MM.1S (cell line): ENCODE results near the gene SLC38A1.

ENCODE experiments used
- DNase-seq: peaks from one replicate; pipeline ENCODE4 v3.0.0-alpha.2; 2015
- H2AFZ ChIP-seq: fragments of 300-600 bp; sonication (generic); 2 replicates; pipeline ENCODE4 v1.6.0; 2016; ENCODE audit warnings: antibody characterized with exemption, low read length
- H3F3A ChIP-seq: fragments of 300-600 bp; sonication (generic); 2 replicates; pipeline ENCODE4 v1.6.1; 2016; ENCODE audit warnings: mild to moderate bottlenecking, antibody characterized with exemption, low read length, moderate library complexity, mixed read lengths; ENCODE audit not compliant: insufficient read depth
- H3K27ac ChIP-seq: fragments of 300-600 bp; sonication (generic); 2 replicates; pipeline ENCODE4 v1.5.1; 2016; ENCODE audit warnings: mild to moderate bottlenecking, low read length
- H3K27me3 ChIP-seq: fragments of 300-600 bp; sonication (generic); replicated peaks from 2 replicates; pipeline ENCODE4 v1.6.0; 2016; ENCODE audit warnings: low read length; ENCODE audit not compliant: insufficient read depth
- H3K36me3 ChIP-seq: fragments of 300-600 bp; sonication (generic); replicated peaks from 2 replicates; pipeline ENCODE4 v1.6.1; 2016; ENCODE audit warnings: mild to moderate bottlenecking, low read length, mixed read lengths; ENCODE audit not compliant: insufficient read depth
- H3K4me1 ChIP-seq: fragments of 300-600 bp; sonication (generic); 2 replicates; pipeline ENCODE4 v1.6.1; 2016; ENCODE audit warnings: low read length, mixed read lengths
- H3K4me2 ChIP-seq: fragments of 300-600 bp; sonication (generic); 2 replicates; pipeline ENCODE4 v1.6.0; 2016; ENCODE audit warnings: low read depth, low read length
- H3K4me3 ChIP-seq: fragments of 300-600 bp; sonication (generic); 2 replicates; pipeline ENCODE4 v1.5.1; 2016; ENCODE audit warnings: low read length, mixed read lengths
- H3K79me2 ChIP-seq: fragments of 300-600 bp; sonication (generic); 2 replicates; pipeline ENCODE4 v1.6.1; 2016; ENCODE audit warnings: mixed run types, low read length, mixed read lengths
- H3K9ac ChIP-seq: fragments of 300-600 bp; sonication (generic); 2 replicates; pipeline ENCODE4 v1.6.1; 2016; ENCODE audit warnings: low read length, mixed read lengths
- H3K9me2 ChIP-seq: fragments of 300-600 bp; sonication (generic); replicated peaks from 2 replicates; pipeline ENCODE4 v1.6.1; 2016; ENCODE audit warnings: mild to moderate bottlenecking, low read length, mixed read lengths; ENCODE audit not compliant: insufficient read depth
- H3K9me3 ChIP-seq: fragments of 300-600 bp; sonication (generic); replicated peaks from 2 replicates; pipeline ENCODE4 v1.6.1; 2016; ENCODE audit warnings: mild to moderate bottlenecking, low read length, mixed read lengths; ENCODE audit not compliant: insufficient read depth
- H4K20me1 ChIP-seq: fragments of 300-600 bp; sonication (generic); 2 replicates; pipeline ENCODE4 v1.6.1; 2016; ENCODE audit warnings: mild to moderate bottlenecking, low read length, moderate library complexity, mixed read lengths; ENCODE audit not compliant: insufficient read depth
- EZH2 ChIP-seq: fragments of 300-600 bp; sonication (generic); optimal IDR thresholded peaks from 2 replicates; pipeline ENCODE3; 2017; ENCODE audit warnings: low read depth, mild to moderate bottlenecking, antibody characterized with exemption, low read length, mixed read lengths
- EZH2phosphoT487 ChIP-seq: fragments of 300-600 bp; sonication (generic); IDR thresholded peaks from 2 replicates; pipeline ENCODE4 v1.6.1; 2018; ENCODE audit warnings: antibody characterized with exemption, low read length
- TF ChIP-seq, protein P1 (sequence below): fragments of 300-600 bp; sonication (generic); IDR thresholded peaks from 2 replicates; pipeline ENCODE4 v1.5.1; 2016; ENCODE audit warnings: antibody characterized with exemption, low read length, mixed read lengths

SLC38A1 gene

DNA sequence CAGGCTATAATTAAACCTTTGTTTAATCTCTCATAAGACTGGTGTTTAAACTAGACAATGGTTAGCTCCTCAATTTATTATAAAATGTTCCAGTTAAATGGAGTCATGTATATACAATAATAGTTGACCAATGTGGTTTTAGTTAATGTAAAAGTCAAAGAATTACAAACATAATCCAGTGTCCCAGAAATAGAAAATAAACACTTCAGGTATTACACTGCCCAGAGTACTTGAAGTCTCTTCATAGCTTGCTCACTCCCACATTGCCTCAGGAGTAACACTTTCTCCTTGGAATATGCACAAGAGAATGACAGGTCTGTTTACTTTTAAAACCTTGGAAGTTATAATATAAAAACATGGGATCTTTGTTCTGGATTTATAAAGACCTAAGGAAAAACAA, 60.5 kb downstream of the SLC38A1 start:
- H4K20me1 ChIP-seq = no peaks in the 10 kb centered on the region
- H3F3A ChIP-seq = no peaks in the 10 kb centered on the region
- no peak for DNase-seq
- H3K36me3 ChIP-seq = peaks cover 12% of the 10 kb centered on the region
- H3K9me3 ChIP-seq = no peaks in the 10 kb centered on the region
- peaks cover 9% of the 10 kb centered on the region for H3K4me1 ChIP-seq
- no peak overlapping the region for H3K4me2 ChIP-seq
- H3K27ac ChIP-seq = no peak overlapping the region
- TF ChIP-seq EZH2 (no peak), EZH2phosphoT487 (no peak)
- TF ChIP-seq, protein P1, sequence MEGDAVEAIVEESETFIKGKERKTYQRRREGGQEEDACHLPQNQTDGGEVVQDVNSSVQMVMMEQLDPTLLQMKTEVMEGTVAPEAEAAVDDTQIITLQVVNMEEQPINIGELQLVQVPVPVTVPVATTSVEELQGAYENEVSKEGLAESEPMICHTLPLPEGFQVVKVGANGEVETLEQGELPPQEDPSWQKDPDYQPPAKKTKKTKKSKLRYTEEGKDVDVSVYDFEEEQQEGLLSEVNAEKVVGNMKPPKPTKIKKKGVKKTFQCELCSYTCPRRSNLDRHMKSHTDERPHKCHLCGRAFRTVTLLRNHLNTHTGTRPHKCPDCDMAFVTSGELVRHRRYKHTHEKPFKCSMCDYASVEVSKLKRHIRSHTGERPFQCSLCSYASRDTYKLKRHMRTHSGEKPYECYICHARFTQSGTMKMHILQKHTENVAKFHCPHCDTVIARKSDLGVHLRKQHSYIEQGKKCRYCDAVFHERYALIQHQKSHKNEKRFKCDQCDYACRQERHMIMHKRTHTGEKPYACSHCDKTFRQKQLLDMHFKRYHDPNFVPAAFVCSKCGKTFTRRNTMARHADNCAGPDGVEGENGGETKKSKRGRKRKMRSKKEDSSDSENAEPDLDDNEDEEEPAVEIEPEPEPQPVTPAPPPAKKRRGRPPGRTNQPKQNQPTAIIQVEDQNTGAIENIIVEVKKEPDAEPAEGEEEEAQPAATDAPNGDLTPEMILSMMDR = no peak
- H3K4me3 ChIP-seq = no peak overlapping the region
- H3K27me3 ChIP-seq = no peaks in the 10 kb centered on the region
- no peaks in the 10 kb centered on the region for H3K9me2 ChIP-seq
- H2AFZ ChIP-seq = no peak overlapping the region
- H3K79me2 ChIP-seq = peaks cover 50% of the 10 kb centered on the region
- H3K9ac ChIP-seq = no peak overlapping the region

DNA sequence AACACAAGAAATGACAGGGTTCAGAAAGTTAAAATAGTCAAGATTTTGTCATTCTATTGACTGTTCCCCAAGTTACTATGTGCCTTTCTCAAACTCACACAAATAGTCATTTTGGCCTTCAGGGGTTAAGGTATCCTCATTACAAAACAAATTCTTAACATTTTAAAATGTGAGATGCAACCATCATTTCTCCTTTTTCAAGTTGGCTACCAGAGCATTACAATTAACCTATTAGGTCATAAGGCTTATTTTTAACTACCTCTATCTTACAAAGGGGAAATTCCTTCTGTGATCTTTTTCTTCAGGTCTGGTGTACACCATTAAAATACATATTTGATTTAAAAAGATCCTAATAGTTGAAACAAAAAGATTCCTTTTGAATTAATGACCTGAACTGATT, 61.2 kb downstream of the SLC38A1 start:
- Histone ChIP-seq H3K36me3 (peaks cover 18% of the 10 kb centered on the region), H3K4me2 (no peak overlapping the region), H3K27ac (no peak overlapping the region), H4K20me1 (no peaks in the 10 kb centered on the region), H3K4me1 (peaks cover 5% of the 10 kb centered on the region), H3K9me3 (no peaks in the 10 kb centered on the region), H3K9me2 (no peaks in the 10 kb centered on the region), H3K79me2 (peaks cover 45% of the 10 kb centered on the region), H2AFZ (no peak overlapping the region), H3K9ac (no peak overlapping the region), H3F3A (no peaks in the 10 kb centered on the region), H3K27me3 (no peaks in the 10 kb centered on the region), H3K4me3 (no peak overlapping the region)
- TF ChIP-seq, protein P1 = no peak
- TF ChIP-seq EZH2phosphoT487 = no peak
- TF ChIP-seq EZH2 = no peak
- no peak for DNase-seq

DNA sequence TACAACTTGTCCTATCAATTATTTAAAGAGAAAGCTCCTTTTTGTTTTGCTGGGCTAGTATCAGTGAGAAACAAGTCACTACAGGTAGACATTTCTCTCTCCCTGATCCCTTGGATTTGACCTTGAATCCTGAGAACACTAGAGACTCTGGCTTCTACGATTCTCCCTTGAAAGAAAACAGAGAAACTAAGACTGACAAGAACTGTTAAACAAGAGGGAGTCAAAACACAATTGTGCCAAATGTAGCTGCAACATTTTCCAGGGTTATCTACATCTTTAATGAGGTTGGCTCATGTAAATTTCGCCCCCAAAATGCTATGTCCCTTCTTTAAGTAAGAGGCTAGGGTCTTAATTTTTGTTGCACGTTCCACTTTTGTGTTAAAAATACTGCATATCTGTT, 62.4 kb downstream of the SLC38A1 start:
- Histone ChIP-seq H3K4me2 (no peak overlapping the region), H3K9ac (no peak overlapping the region), H3K27ac (no peak overlapping the region), H4K20me1 (no peaks in the 10 kb centered on the region), H3K27me3 (no peaks in the 10 kb centered on the region), H3F3A (no peaks in the 10 kb centered on the region), H3K4me3 (no peak overlapping the region), H3K9me2 (no peaks in the 10 kb centered on the region), H3K4me1 (peaks cover 2% of the 10 kb centered on the region), H3K36me3 (peaks cover 18% of the 10 kb centered on the region), H3K79me2 (peaks cover 35% of the 10 kb centered on the region), H2AFZ (no peak overlapping the region), H3K9me3 (no peaks in the 10 kb centered on the region)
- no peak for DNase-seq
- TF ChIP-seq EZH2 (no peak), EZH2phosphoT487 (no peak)
- TF ChIP-seq, protein P1 = no peak
